Trophoblast cell (in vitro differentiated cells and primary cell): ENCODE data around the gene NEUROD4.

Experiments used
- DNase-seq, 2 donors: peaks; one replicate each; pipeline ENCODE4 v3.0.0-alpha.2; 2016
- H2AFZ ChIP-seq: 2 replicates; pipeline ENCODE4 v1.6.1; 2013; ENCODE audit warnings: low read length, moderate library complexity, mild to moderate bottlenecking; ENCODE audit not compliant: insufficient read depth, poor library complexity
- H2AK5ac ChIP-seq: 2 replicates; pipeline ENCODE4 v1.6.1; 2013; ENCODE audit warnings: mild to moderate bottlenecking, low read length
- H2BK120ac ChIP-seq: 2 replicates; pipeline ENCODE4 v1.6.1; 2013; ENCODE audit warnings: low read length, mild to moderate bottlenecking, moderate library complexity; ENCODE audit not compliant: insufficient read depth, poor library complexity
- H2BK12ac ChIP-seq: 2 replicates; pipeline ENCODE4 v1.6.1; 2013; ENCODE audit warnings: mild to moderate bottlenecking, low read length, moderate library complexity
- H2BK5ac ChIP-seq: 2 replicates; pipeline ENCODE4 v1.6.1; 2013; ENCODE audit warnings: low read length, low read depth, moderate library complexity, mild to moderate bottlenecking; ENCODE audit not compliant: poor library complexity
- H3K14ac ChIP-seq: 2 replicates; pipeline ENCODE4 v1.6.1; 2013; ENCODE audit warnings: mild to moderate bottlenecking, low read length
- H3K18ac ChIP-seq: 2 replicates; pipeline ENCODE4 v1.6.1; 2013; ENCODE audit warnings: mild to moderate bottlenecking, low read length
- H3K23ac ChIP-seq: 2 replicates; pipeline ENCODE4 v1.6.1; 2013; ENCODE audit warnings: low read length
- H3K27ac ChIP-seq: 2 replicates; pipeline ENCODE4 v1.5.1; 2013; ENCODE audit warnings: low read depth, mild to moderate bottlenecking, inconsistent platforms, low read length, moderate library complexity
- H3K27me3 ChIP-seq: 2 replicates; pipeline ENCODE4 v1.6.1; 2013; ENCODE audit warnings: inconsistent platforms, mild to moderate bottlenecking, low read length, moderate library complexity; ENCODE audit not compliant: insufficient read depth
- H3K36me3 ChIP-seq, 2 experiments: 1 replicate in 1 of 2; 2 replicates in 1 of 2; pipeline ENCODE4 v1.6.1; 2013; ENCODE audit warnings: low read length in 2 of 2, mild to moderate bottlenecking in 2 of 2, moderate library complexity in 1 of 2; ENCODE audit not compliant: insufficient read depth in 2 of 2, control insufficient read depth in 1 of 2
- H3K4ac ChIP-seq: 2 replicates; pipeline ENCODE4 v1.6.1; 2013; ENCODE audit warnings: low read depth, mild to moderate bottlenecking, low read length, moderate library complexity
- H3K4me1 ChIP-seq, 2 experiments: 1 replicate in 1 of 2; 2 replicates in 1 of 2; pipeline ENCODE4 v1.6.1; 2013; ENCODE audit warnings: low read length in 2 of 2, mild to moderate bottlenecking in 2 of 2, moderate library complexity in 1 of 2; ENCODE audit not compliant: insufficient read depth in 2 of 2, control insufficient read depth in 1 of 2
- H3K4me2 ChIP-seq: 2 replicates; pipeline ENCODE4 v1.6.1; 2013; ENCODE audit warnings: inconsistent platforms, mild to moderate bottlenecking, low read length, moderate library complexity
- H3K4me3 ChIP-seq: 2 replicates; pipeline ENCODE4 v1.5.1; 2013; ENCODE audit warnings: mild to moderate bottlenecking, low read depth, low read length, inconsistent platforms
- H3K79me1 ChIP-seq: one replicate; pipeline ENCODE4 v1.6.1; 2013; ENCODE audit warnings: low read length
- H3K79me2 ChIP-seq: 2 replicates; pipeline ENCODE4 v1.6.1; 2013; ENCODE audit warnings: low read length, mild to moderate bottlenecking; ENCODE audit not compliant: control insufficient read depth, insufficient read depth, poor library complexity
- H3K9ac ChIP-seq: 2 replicates; pipeline ENCODE4 v1.6.1; 2013; ENCODE audit warnings: mild to moderate bottlenecking, low read length
- H3K9me3 ChIP-seq: 2 replicates; pipeline ENCODE4 v1.6.1; 2013; ENCODE audit warnings: low read depth, mild to moderate bottlenecking, control low read depth, inconsistent platforms, low read length; ENCODE audit not compliant: insufficient read depth
- H4K12ac ChIP-seq: 2 replicates; pipeline ENCODE4 v1.6.1; 2013; ENCODE audit warnings: low read depth, mild to moderate bottlenecking, low read length, moderate library complexity
- H4K8ac ChIP-seq: 2 replicates; pipeline ENCODE4 v1.6.1; 2013; ENCODE audit warnings: low read depth, mild to moderate bottlenecking, low read length, moderate library complexity
- H4K91ac ChIP-seq: one replicate; pipeline ENCODE4 v1.6.1; 2013; ENCODE audit warnings: low read depth, mild to moderate bottlenecking, low read length, moderate library complexity
- WGBS: extraction: QIAGEN DNeasy Blood & Tissue Kit; methylation state at CpG from one replicate; pipeline ENCODE4 v1.1.7; 2013; ENCODE audit warnings: missing lambda C conversion rate; ENCODE audit not compliant: insufficient read length, insufficient coverage; ENCODE audit errors: extremely low coverage; 5-methylcytosine and 5-hydroxymethylcytosine counted together

Gene NEUROD4

GRCh38 chr12:55034218-55034617, 14.4 kb downstream of the NEUROD4 start:
- Histone ChIP-seq H3K23ac (no peak overlapping the region), H4K8ac (no peak overlapping the region)

GRCh38 chr12:55036326-55037115, 16.7 kb downstream of the NEUROD4 start:
- Histone ChIP-seq H3K27ac (no peak overlapping the region), H3K14ac (no peak overlapping the region), H3K9ac (no peak overlapping the region), H3K23ac (peak overlapping the region; percentile 91), H3K27me3 (no peaks in the 10 kb centered on the region), H4K8ac (no peak overlapping the region), H3K79me1 (no peaks in the 10 kb centered on the region), H2AFZ (no peak overlapping the region), H3K4me2 (no peak overlapping the region), H2BK120ac (no peak overlapping the region), H3K4me1 (no peaks in the 10 kb centered on the region), H3K79me2 (no peaks in the 10 kb centered on the region), H2BK12ac (no peak overlapping the region), H3K18ac (no peak overlapping the region), H2BK5ac (no peak overlapping the region), H3K9me3 (no peaks in the 10 kb centered on the region), H4K91ac (no peak overlapping the region), H4K12ac (no peak overlapping the region), H2AK5ac (no peak overlapping the region), H3K4ac (no peak overlapping the region), H3K4me3 (no peak overlapping the region), H3K36me3 (no peaks in the 10 kb centered on the region)
- no peak for DNase-seq
- no CpG with 5 or more reads among the region's 5 CpGs for WGBS

More at GRCh38 chr12:55034218-55034617, 14.4 kb downstream of the NEUROD4 start:
- no peaks in the 10 kb centered on the region for H3K4me1 ChIP-seq
- H3K9ac ChIP-seq: no peak overlapping the region
- no peak overlapping the region for H3K14ac ChIP-seq
- H3K36me3 ChIP-seq: no peaks in the 10 kb centered on the region
- no peak overlapping the region for H3K4ac ChIP-seq
- H3K18ac ChIP-seq: no peak overlapping the region
- no peak overlapping the region for H3K4me2 ChIP-seq
- no CpG with 5 or more reads among the region's 6 CpGs for WGBS
- no peak for DNase-seq
- no peaks in the 10 kb centered on the region for H3K79me1 ChIP-seq
- no peak overlapping the region for H2BK12ac ChIP-seq
- H4K12ac ChIP-seq: no peak overlapping the region
- no peak overlapping the region for H4K91ac ChIP-seq
- H3K27me3 ChIP-seq: no peaks in the 10 kb centered on the region
- no peak overlapping the region for H3K4me3 ChIP-seq
- no peak overlapping the region for H2BK120ac ChIP-seq
- H3K9me3 ChIP-seq: no peaks in the 10 kb centered on the region
- no peak overlapping the region for H3K27ac ChIP-seq
- no peak overlapping the region for H2AK5ac ChIP-seq
- H2BK5ac ChIP-seq: no peak overlapping the region
- no peak overlapping the region for H2AFZ ChIP-seq
- H3K79me2 ChIP-seq: no peaks in the 10 kb centered on the region

GRCh38 chr12:55037351-55037987, 17.7 kb downstream of the NEUROD4 start:
- no CpG with 5 or more reads among the region's 5 CpGs for WGBS
- H4K91ac ChIP-seq: no peak overlapping the region

GRCh38 chr12:55039395-55040354, 19.9 kb downstream of the NEUROD4 start:
- Histone ChIP-seq H3K4ac (no peak overlapping the region), H3K23ac (no peak overlapping the region), H3K18ac (no peak overlapping the region), H3K36me3 (no peaks in the 10 kb centered on the region), H3K4me3 (no peak overlapping the region), H2AK5ac (no peak overlapping the region), H3K9ac (no peak overlapping the region), H2AFZ (no peak overlapping the region), H3K14ac (no peak overlapping the region), H3K9me3 (no peaks in the 10 kb centered on the region), H4K12ac (no peak overlapping the region), H3K4me2 (no peak overlapping the region), H3K4me1 (no peaks in the 10 kb centered on the region), H3K27ac (no peak overlapping the region), H3K79me1 (no peaks in the 10 kb centered on the region), H3K79me2 (no peaks in the 10 kb centered on the region), H4K8ac (no peak overlapping the region), H4K91ac (no peak overlapping the region), H2BK12ac (no peak overlapping the region), H2BK120ac (no peak overlapping the region), H2BK5ac (no peak overlapping the region), H3K27me3 (no peaks in the 10 kb centered on the region)
- WGBS: no CpG with 5 or more reads among the region's 10 CpGs
- DNase-seq: no peak

More at GRCh38 chr12:55037351-55037987, 17.7 kb downstream of the NEUROD4 start:
- Histone ChIP-seq H3K4me1 (no peaks in the 10 kb centered on the region), H3K23ac (no peak overlapping the region), H3K18ac (no peak overlapping the region), H3K9ac (no peak overlapping the region), H3K4ac (no peak overlapping the region), H3K79me1 (no peaks in the 10 kb centered on the region), H2BK12ac (no peak overlapping the region), H4K12ac (no peak overlapping the region), H2AK5ac (no peak overlapping the region), H4K8ac (no peak overlapping the region), H3K14ac (no peak overlapping the region), H3K27me3 (no peaks in the 10 kb centered on the region), H3K27ac (no peak overlapping the region), H3K36me3 (no peaks in the 10 kb centered on the region), H3K9me3 (no peaks in the 10 kb centered on the region), H2AFZ (no peak overlapping the region), H2BK5ac (no peak overlapping the region), H3K4me2 (no peak overlapping the region), H3K4me3 (no peak overlapping the region), H3K79me2 (no peaks in the 10 kb centered on the region), H2BK120ac (no peak overlapping the region)
- no peak for DNase-seq
